ENCODE results near the gene SSBP2. TPM values are rescaled to one million over a fixed set of nuclear protein-coding genes. Genes with fewer than 3 reads are reported as not detected.
"Not testable (repeated sequence)": the region's sequence is repeated elsewhere in the genome, so short reads cannot be mapped to it uniquely, and the experiment has no call there.

Gene SSBP2
- total and polyA plus RNA-seq, 2 of the 8 experiments (the other 6 are each of a cell fraction or from before 2014, with no cell fraction given) = 21.5 to 36.2 TPM

GRCh38 chr5:81482595-81482994 is 268.3 kb downstream of the SSBP2 start:
- no peaks in the 10 kb centered on the region for H3K79me1 ChIP-seq (ENCODE audit: low read depth, low read length)
- H4K91ac ChIP-seq (replicated peaks; ENCODE audit: insufficient read length, low read length) = no peak overlapping the region
- no peaks in the 10 kb centered on the region for H3K9me3 ChIP-seq (ENCODE audit: insufficient read depth in 2 of 2, low read depth in 1 of 2, low read length in 1 of 2)
- no peak overlapping the region for H4K8ac ChIP-seq (ENCODE audit: extremely low read depth, insufficient read depth, low read length)
- no peak for FAIRE-seq
- no peak overlapping the region for H2AK5ac ChIP-seq (ENCODE audit: low read depth, low read length)
- H2BK120ac ChIP-seq (replicated peaks; ENCODE audit: low read depth, low read length) = no peak overlapping the region
- no peaks in the 10 kb centered on the region for H3K27me3 ChIP-seq (replicated peaks in 1 of 4; ENCODE audit: control insufficient read depth in 3 of 4, extremely low read depth in 1 of 4, insufficient read depth in 3 of 4, low read length in 3 of 4)
- 90% methylated on average over 2 of the region's 2 CpGs; no CpG with 5 or more reads in 1 of the 2 experiments for WGBS, 2 experiments (ENCODE audit: extremely low coverage in 1 of 2, insufficient coverage in 1 of 2, insufficient read length in 1 of 2, insufficient replicate concordance in 2 of 2, low coverage in 1 of 2, low lambda C conversion rate in 2 of 2, missing lambda C conversion rate in 1 of 2)
- ChIA-PET POLR2A (ENCODE audit: partially characterized antibody) (no interaction called here), CTCF (ENCODE audit: partially characterized antibody) (no interaction called here)
- no peaks in the 10 kb centered on the region for H3K4me1 ChIP-seq (replicated peaks in 1 of 4; ENCODE audit: control insufficient read depth in 3 of 4, insufficient read depth in 4 of 4, low read length in 3 of 4)
- no peak overlapping the region for H3K4me3 ChIP-seq (ENCODE audit: extremely low read depth in 1 of 4, insufficient read depth in 2 of 4, low read depth in 3 of 4, low read length in 4 of 4)
- no peak overlapping the region for H2BK20ac ChIP-seq (ENCODE audit: low read length)
- no peak overlapping the region for H2BK5ac ChIP-seq (ENCODE audit: low read depth, low read length)
- H4K20me1 ChIP-seq (replicated peaks in 1 of 2; ENCODE audit: control insufficient read depth in 1 of 2, insufficient read depth in 2 of 2, low read length in 2 of 2) = no peaks in the 10 kb centered on the region
- H3K23me2 ChIP-seq (ENCODE audit: low read depth, low read length) = no peaks in the 10 kb centered on the region
- H3K4me2 ChIP-seq (ENCODE audit: insufficient read depth in 1 of 2, low read depth in 2 of 2, low read length in 2 of 2) = no peak overlapping the region
- H4K5ac ChIP-seq (ENCODE audit: insufficient read length, low read depth, low read length) = no peak overlapping the region
- no peak overlapping the region for H2BK15ac ChIP-seq (ENCODE audit: low read length)
- H3K27ac ChIP-seq (ENCODE audit: low read depth, low read length) = no peak overlapping the region
- H2AFZ ChIP-seq (ENCODE audit: low read length) = no peak overlapping the region
- H2BK12ac ChIP-seq (ENCODE audit: low read depth, low read length) = no peak overlapping the region
- no peaks in the 10 kb centered on the region for H3K79me2 ChIP-seq (ENCODE audit: control insufficient read depth in 1 of 2, insufficient read depth in 2 of 2, low read length in 2 of 2)
- TF ChIP-seq RXRA (IDR thresholded peaks at IDR 0.05; ENCODE audit: insufficient read depth, low read depth, low read length) (no peak), SIRT6 (IDR thresholded peaks at IDR 0.05; ENCODE audit: low read length) (no peak), EGR1 (IDR thresholded peaks at IDR 0.05; ENCODE audit: borderline replicate concordance, low read depth, low read length) (no peak)
- no peak overlapping the region for H3K23ac ChIP-seq (ENCODE audit: insufficient read length)
- no peak overlapping the region for H3K56ac ChIP-seq (replicated peaks; ENCODE audit: insufficient read length, low read depth, low read length)
- no peak overlapping the region for H3K4ac ChIP-seq (replicated peaks; ENCODE audit: insufficient read length, low read depth, low read length)
- H3K9ac ChIP-seq (replicated peaks in 1 of 4; ENCODE audit: extremely low read depth in 1 of 4, low read depth in 3 of 4, low read length in 3 of 4) = no peak overlapping the region
- no peak overlapping the region for H3K14ac ChIP-seq (ENCODE audit: insufficient read length)
- DNase-seq (ENCODE audit: low read depth in 1 of 2, low spot score in 2 of 2) = no peak
- H3K36me3 ChIP-seq (ENCODE audit: control insufficient read depth in 2 of 4, insufficient read depth in 4 of 4, low read length in 3 of 4) = no peaks in the 10 kb centered on the region
- H3K18ac ChIP-seq (ENCODE audit: extremely low read depth, low read length) = no peak overlapping the region

- H2BK20ac ChIP-seq (ENCODE audit: low read length); H3K27ac ChIP-seq (ENCODE audit: low read depth, low read length); H3K4me3 ChIP-seq (ENCODE audit: extremely low read depth in 1 of 4, insufficient read depth in 2 of 4, low read depth in 3 of 4, low read length in 4 of 4); H3K14ac ChIP-seq (ENCODE audit: insufficient read length); CTCF ChIA-PET (ENCODE audit: partially characterized antibody); DNase-seq (ENCODE audit: low read depth in 1 of 2, low spot score in 2 of 2); H3K23ac ChIP-seq (ENCODE audit: insufficient read length); H3K27me3 ChIP-seq (replicated peaks in 1 of 4; ENCODE audit: control insufficient read depth in 3 of 4, extremely low read depth in 1 of 4, insufficient read depth in 3 of 4, low read length in 3 of 4); POLR2A ChIA-PET (ENCODE audit: partially characterized antibody); H2BK15ac ChIP-seq (ENCODE audit: low read length); H3K36me3 ChIP-seq (ENCODE audit: control insufficient read depth in 2 of 4, insufficient read depth in 4 of 4, low read length in 3 of 4); H2AK5ac ChIP-seq (ENCODE audit: low read depth, low read length); H3K79me1 ChIP-seq (ENCODE audit: low read depth, low read length); H2BK12ac ChIP-seq (ENCODE audit: low read depth, low read length); H4K91ac ChIP-seq (replicated peaks; ENCODE audit: insufficient read length, low read length); H3K23me2 ChIP-seq (ENCODE audit: low read depth, low read length); H3K4me1 ChIP-seq (replicated peaks in 1 of 4; ENCODE audit: control insufficient read depth in 3 of 4, insufficient read depth in 4 of 4, low read length in 3 of 4); H3K4me2 ChIP-seq (ENCODE audit: insufficient read depth in 1 of 2, low read depth in 2 of 2, low read length in 2 of 2); FAIRE-seq; H2BK5ac ChIP-seq (ENCODE audit: low read depth, low read length); H3K18ac ChIP-seq (ENCODE audit: extremely low read depth, low read length); H3K9ac ChIP-seq (replicated peaks in 1 of 4; ENCODE audit: extremely low read depth in 1 of 4, low read depth in 3 of 4, low read length in 3 of 4); H2AFZ ChIP-seq (ENCODE audit: low read length); H2BK120ac ChIP-seq (replicated peaks; ENCODE audit: low read depth, low read length); H4K20me1 ChIP-seq (replicated peaks in 1 of 2; ENCODE audit: control insufficient read depth in 1 of 2, insufficient read depth in 2 of 2, low read length in 2 of 2); H3K4ac ChIP-seq (replicated peaks; ENCODE audit: insufficient read length, low read depth, low read length); H4K8ac ChIP-seq (ENCODE audit: extremely low read depth, insufficient read depth, low read length); H3K9me3 ChIP-seq (ENCODE audit: insufficient read depth in 2 of 2, low read depth in 1 of 2, low read length in 1 of 2); H4K5ac ChIP-seq (ENCODE audit: insufficient read length, low read depth, low read length); H3K79me2 ChIP-seq (ENCODE audit: control insufficient read depth in 1 of 2, insufficient read depth in 2 of 2, low read length in 2 of 2): not testable (repeated sequence)
- 95% methylated on average over 3 of the region's 3 CpGs; no CpG with 5 or more reads in 1 of the 2 experiments for WGBS, 2 experiments (ENCODE audit: extremely low coverage in 1 of 2, insufficient coverage in 1 of 2, insufficient read length in 1 of 2, insufficient replicate concordance in 2 of 2, low coverage in 1 of 2, low lambda C conversion rate in 2 of 2, missing lambda C conversion rate in 1 of 2)
- peak overlapping the region; percentile 47 for H3K56ac ChIP-seq (replicated peaks; ENCODE audit: insufficient read length, low read depth, low read length)
Observed at GRCh38 chr5:81473395-81473794, 277.5 kb downstream of the SSBP2 start.
